ENCODE results near the gene TOB2.

DNA sequence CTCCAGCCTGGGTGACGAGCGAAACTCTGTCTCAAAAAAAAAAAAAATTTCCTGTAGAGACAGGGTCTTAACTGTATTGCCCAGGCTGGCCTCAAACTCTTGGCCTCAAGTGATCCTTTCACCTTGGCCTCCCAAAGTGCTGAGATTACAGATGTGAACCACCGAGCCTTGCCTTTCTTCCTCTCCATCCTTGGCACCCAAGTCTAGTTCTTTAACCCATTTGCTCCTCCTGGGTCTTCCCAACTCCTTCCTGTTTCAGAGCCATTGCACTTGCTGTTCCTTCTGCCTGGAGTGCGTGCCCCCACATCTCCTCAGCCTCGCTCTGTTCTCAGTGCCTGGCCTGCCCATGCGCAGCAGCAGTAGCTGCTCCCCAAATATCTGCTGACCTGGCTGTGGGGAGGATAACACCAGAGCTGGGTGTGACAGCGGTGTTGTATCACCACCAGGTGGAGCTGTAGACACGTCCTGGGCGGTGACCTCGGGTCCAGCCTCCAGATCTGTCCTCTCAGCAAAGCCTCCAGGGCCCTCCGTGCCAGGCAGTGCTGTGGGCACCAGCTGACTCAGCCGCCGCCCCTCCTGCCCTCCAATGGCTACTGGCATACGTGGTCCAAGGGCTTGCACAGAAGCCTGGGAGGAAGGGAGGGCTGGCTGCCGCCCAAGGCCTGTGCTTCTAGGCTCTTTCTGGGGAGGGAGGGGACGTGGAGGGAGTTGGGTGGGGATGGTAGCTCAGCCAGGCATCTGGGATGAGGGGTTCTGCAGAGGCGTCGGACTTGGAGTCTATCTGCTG lies 42.9 kb downstream of the TOB2 start:
- TF ChIP-seq POLR2A (IDR thresholded peaks at IDR 0.05) (no peak), CTCF (IDR thresholded peaks at IDR 0.05) (peak in 1 of 3 donors; percentile 95)
